ENCODE results near the gene PWWP2B.
A peak's percentile ranks its signal among the peaks of the same experiment; 100 is the strongest.

The PWWP2B gene

DNA sequence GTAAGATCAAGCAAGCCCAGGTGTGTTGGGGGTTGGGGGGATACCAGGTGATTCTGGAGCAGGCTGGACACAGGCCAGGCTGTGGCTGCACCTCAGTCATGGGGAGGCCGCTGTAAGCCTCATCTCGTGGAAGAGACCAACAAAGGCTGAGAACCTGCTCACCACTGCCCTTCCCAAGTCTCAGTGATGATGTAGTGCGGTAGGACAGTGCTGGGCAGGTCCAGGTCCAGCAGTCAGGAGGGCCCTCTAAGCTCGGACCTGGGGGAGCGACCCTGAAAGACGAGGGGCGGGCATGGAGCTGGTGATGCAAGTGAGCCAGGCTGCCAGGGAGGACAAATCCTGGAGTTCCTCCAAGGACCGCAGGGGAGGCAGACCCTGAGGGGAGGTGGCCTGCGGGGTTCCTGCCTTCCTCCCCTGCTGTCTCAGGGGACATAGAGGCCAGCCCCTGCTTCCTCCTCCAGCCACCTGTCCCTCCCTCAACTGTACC is 3.3 kb upstream of the PWWP2B start:
- peaks cover 9% of the 10 kb centered on the region for H3K4me1 ChIP-seq
- H3K27me3 ChIP-seq, result no peaks in the 10 kb centered on the region
- TF ChIP-seq, protein P1, sequence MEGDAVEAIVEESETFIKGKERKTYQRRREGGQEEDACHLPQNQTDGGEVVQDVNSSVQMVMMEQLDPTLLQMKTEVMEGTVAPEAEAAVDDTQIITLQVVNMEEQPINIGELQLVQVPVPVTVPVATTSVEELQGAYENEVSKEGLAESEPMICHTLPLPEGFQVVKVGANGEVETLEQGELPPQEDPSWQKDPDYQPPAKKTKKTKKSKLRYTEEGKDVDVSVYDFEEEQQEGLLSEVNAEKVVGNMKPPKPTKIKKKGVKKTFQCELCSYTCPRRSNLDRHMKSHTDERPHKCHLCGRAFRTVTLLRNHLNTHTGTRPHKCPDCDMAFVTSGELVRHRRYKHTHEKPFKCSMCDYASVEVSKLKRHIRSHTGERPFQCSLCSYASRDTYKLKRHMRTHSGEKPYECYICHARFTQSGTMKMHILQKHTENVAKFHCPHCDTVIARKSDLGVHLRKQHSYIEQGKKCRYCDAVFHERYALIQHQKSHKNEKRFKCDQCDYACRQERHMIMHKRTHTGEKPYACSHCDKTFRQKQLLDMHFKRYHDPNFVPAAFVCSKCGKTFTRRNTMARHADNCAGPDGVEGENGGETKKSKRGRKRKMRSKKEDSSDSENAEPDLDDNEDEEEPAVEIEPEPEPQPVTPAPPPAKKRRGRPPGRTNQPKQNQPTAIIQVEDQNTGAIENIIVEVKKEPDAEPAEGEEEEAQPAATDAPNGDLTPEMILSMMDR (IDR thresholded peaks at IDR 0.05; ENCODE audit: low read depth, low read length), result no peak
- H3K4me3 ChIP-seq (ENCODE audit: low read depth, low read length), result no peak overlapping the region
- no peaks in the 10 kb centered on the region for H3K9me3 ChIP-seq
- no peak for DNase-seq
- H3K36me3 ChIP-seq, result no peaks in the 10 kb centered on the region

DNA sequence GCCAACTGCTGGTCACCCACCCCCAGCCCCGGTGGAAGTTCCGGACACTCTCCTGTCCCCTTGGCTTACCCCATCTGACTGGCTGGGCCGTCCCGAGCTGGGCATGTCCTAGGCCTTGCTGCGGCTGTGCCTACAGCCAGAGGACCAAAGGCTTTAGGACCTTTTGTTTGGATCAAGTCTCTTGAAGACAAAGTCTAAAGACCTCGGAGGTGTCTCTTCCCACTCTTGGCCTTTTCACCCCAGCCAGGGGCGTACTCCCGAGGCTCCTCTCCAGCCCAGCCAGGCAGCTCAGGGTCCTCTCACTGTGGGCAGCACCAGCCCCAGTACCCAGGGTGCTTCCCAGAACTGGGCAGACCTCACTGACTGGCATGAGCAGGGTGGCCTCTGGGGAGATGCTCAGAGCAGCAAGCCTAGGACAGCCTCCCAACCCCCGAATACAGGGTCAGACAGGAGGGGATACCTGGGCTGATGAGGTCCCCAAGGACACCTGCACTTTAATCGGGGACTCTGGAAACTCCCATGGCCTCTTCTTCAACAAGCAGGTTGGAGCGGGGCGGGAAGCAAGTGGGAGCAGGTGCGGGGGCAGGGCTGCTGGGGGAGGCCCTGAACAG is 2.7 kb upstream of the PWWP2B start:
- H3K4me3 ChIP-seq (ENCODE audit: low read depth, low read length), result no peak overlapping the region
- H3K4me1 ChIP-seq, result peaks cover 9% of the 10 kb centered on the region
- H3K9me3 ChIP-seq, result no peaks in the 10 kb centered on the region
- no peaks in the 10 kb centered on the region for H3K27me3 ChIP-seq
- no peak for DNase-seq
- H3K36me3 ChIP-seq, result no peaks in the 10 kb centered on the region
- TF ChIP-seq, protein P1 (IDR thresholded peaks at IDR 0.05; ENCODE audit: low read depth, low read length), result no peak

DNA sequence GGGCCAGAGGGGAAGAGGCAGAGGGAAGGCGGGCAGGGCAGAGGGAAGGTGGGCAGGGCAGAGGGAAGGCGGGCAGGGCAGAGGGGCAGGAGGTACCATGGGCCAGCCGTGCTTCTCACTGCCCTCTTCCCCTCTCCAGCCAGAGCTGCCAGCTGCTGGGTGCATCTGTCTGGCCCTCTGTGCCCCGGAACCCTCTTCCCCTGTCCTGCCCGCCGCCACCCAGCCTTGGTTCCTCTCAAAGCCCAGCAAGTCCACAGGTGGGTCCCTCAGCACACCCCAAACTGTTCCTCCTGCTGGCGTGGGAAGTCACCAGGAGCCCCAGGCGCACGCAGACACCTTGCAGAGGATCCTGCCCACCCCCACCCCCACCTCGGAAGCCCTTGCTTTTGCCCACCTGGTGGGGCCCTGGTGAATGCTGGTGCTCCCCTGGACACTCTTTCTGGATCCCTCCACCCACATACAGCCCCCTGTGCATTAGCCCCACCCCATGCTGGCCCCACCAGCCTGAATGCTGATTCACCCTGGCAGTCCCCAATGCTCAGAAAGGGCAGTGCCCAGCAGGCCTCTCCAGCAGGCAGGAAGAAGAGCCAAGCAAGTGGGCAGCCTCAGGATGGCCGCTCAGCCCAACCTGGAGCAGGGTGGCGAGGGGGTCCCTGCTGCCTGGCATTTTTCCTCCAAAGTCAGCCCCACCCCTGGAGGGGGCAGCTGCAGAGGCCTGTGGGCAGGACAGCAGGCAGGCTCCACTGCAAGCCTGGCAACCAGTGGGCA is 1.9 kb upstream of the PWWP2B start:
- Histone ChIP-seq H3K4me1 (peaks cover 9% of the 10 kb centered on the region), H3K4me3 (ENCODE audit: low read depth, low read length) (no peak overlapping the region)

DNA sequence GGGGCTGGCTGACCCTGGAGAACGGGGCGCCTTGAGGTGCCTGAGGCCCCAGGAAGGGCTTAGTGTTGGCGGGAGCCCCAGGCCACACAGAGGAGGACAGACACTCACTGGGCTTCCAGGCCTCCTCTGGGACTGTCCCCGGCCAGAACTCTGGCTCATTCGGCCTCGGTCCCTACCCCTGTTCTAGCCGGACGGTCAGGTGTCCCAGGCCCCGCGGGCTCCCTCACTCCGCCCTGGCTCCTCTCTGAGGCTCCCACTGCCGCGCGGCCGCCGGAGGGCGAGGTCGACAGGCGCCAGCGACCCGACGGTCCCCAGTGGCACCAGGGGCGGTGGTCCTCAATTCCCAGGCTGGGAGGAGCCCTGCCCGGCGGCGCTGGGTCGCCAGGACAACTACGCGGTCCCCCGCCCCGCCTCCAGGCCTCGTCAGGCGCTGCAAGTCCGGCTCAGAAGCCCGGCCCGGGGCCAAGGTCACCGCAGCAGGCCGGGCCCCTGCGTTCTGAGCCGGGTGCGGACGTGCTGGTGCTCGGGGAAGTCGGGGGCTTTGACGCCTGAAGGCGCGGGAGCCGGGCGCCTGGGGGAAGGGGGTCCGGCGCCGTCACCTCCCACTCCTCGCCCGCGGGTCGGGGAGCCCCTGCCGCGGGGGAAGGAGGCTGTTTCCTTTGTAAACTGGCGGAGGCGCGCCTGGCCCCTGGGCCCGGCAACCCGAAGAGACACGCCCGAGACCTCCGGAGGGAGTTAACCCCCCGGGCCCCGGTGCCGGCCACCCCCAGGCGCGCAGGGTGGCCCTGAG is 1.1 kb upstream of the PWWP2B start:
- no peaks in the 10 kb centered on the region for H3K9me3 ChIP-seq
- no peaks in the 10 kb centered on the region for H3K36me3 ChIP-seq
- H3K4me1 ChIP-seq, result peaks cover 9% of the 10 kb centered on the region
- H3K4me3 ChIP-seq (ENCODE audit: low read depth, low read length), result peak overlapping the region; percentile 47
- peak; percentile 50 for DNase-seq
- no peaks in the 10 kb centered on the region for H3K27me3 ChIP-seq
- TF ChIP-seq, protein P1 (IDR thresholded peaks at IDR 0.05; ENCODE audit: low read depth, low read length), result no peak

More for the DNA sequence above, 1.9 kb upstream of the PWWP2B start:
- TF ChIP-seq, protein P1 (IDR thresholded peaks at IDR 0.05; ENCODE audit: low read depth, low read length), result no peak
- DNase-seq, result no peak
- Histone ChIP-seq H3K9me3 (no peaks in the 10 kb centered on the region), H3K36me3 (no peaks in the 10 kb centered on the region), H3K27me3 (no peaks in the 10 kb centered on the region)

DNA sequence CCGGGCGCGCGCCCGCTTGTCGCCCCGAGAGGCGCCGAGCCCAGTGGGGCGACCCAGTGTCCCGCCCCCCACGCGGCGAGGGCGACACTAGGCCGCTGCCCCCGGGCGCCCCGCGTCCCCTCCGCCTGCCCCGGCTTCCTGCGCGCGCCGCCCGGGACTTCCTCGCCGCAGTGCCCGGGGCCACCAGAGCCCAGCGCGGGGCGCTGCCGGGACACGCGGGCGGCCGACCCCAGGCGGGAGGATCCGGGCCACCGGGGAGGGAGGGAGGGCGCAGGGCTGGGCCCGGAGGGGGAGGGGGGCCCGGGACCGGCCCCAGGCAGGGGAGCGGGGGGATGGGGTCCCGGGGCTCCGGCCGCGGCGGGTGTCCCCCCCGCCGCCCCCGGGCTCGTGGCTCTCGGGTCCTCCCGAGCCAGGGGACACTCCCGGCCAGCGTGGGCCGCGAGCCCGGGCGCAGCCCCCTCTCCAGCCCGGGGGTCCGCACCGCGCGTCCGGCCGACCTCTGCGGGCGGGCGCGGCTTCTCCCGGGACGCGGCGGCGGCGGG is 435 bp upstream of the PWWP2B start:
- Histone ChIP-seq H3K4me1 (peaks cover 9% of the 10 kb centered on the region), H3K4me3 (ENCODE audit: low read depth, low read length) (peak overlapping the region; percentile 47), H3K9me3 (no peaks in the 10 kb centered on the region), H3K36me3 (no peaks in the 10 kb centered on the region), H3K27me3 (no peaks in the 10 kb centered on the region)
- TF ChIP-seq, protein P1 (IDR thresholded peaks at IDR 0.05; ENCODE audit: low read depth, low read length), result no peak
- DNase-seq, result peak; percentile 81
